HCT116 (cell line): ENCODE data around the gene ADGRV1. TPM values are rescaled to one million over a fixed set of nuclear protein-coding genes. Genes with fewer than 3 reads are reported as not detected.

ENCODE experiments used
- ATAC-seq: fragments of 200-7000 bp; cut with Tn5 transposase; 2 replicates; pipeline ENCODE4 v1.9.1; 2020; ENCODE audit warnings: mild to moderate bottlenecking, moderate library complexity
- BruUV-seq: library from RNA; stranded (reverse); fragments of 400-500 nt; replicated peaks from 2 replicates; lab custom pipeline; 2021; lab: Mats Ljungman, UMichigan
- CTCF ChIA-PET: fragments of 300-600 bp; sonication (Branson Sonifier 250); formaldehyde crosslinking; loops from one replicate; lab custom pipeline; 2021; ENCODE audit warnings: antibody characterized with exemption; lab: Charles Lee
- POLR2A ChIA-PET: fragments of 300-600, 350-600 bp; sonication (Branson Sonifier 250); formaldehyde crosslinking; loops from one replicate; lab custom pipeline; 2021; ENCODE audit warnings: antibody characterized with exemption; lab: Charles Lee
- RAD21 ChIA-PET, 2 experiments: fragments of 300-600 bp; sonication (Branson Sonifier 250); formaldehyde crosslinking; loops; one replicate each; lab custom pipeline; 2023; ENCODE audit warnings: low total read pairs in 2 of 2; ENCODE audit not compliant: uncharacterized antibody in 2 of 2, unreplicated experiment in 2 of 2, low non-redundant PET in 1 of 2; lab: Charles Lee
- DNase-seq: peaks from one replicate; pipeline ENCODE4 v3.0.0-alpha.2; 2010; ENCODE audit warnings: low read depth, low spot score
- H2AFZ ChIP-seq: fragments of 200-600 bp; shearing (Covaris generic), sonication (generic); 2 replicates; pipeline ENCODE4 v1.6.1; 2017; ENCODE audit warnings: low read depth, mixed run types, mixed read lengths, antibody characterized with exemption, low read length; ENCODE audit not compliant: poor library complexity, severe bottlenecking
- H3K27ac ChIP-seq: 2 replicates; pipeline ENCODE4 v1.5.1; 2012; ENCODE audit warnings: low read depth, low read length
- H3K27me3 ChIP-seq: fragments of 200-600 bp; sonication (generic); 2 replicates; pipeline ENCODE4 v1.6.1; 2016; ENCODE audit warnings: mixed run types, low read length, mixed read lengths; ENCODE audit not compliant: insufficient read depth
- H3K36me3 ChIP-seq, 2 experiments: fragments of 200-500 bp in 1 of 2; fragments of 200-600 bp in 1 of 2; sonication (Bioruptor generic) in 1 of 2; sonication (generic) in 1 of 2; 2 replicates each; pipeline versions ENCODE4 v1.5.1 to v1.6.1; 2014 to 2016; ENCODE audit warnings: low read length in 2 of 2, inconsistent platforms in 1 of 2, mixed read lengths in 1 of 2, mixed run types in 1 of 2; ENCODE audit not compliant: insufficient read depth in 2 of 2, control insufficient read depth in 1 of 2
- H3K4me1 ChIP-seq, 2 experiments: fragments of 200-600 bp in 1 of 2; sonication (generic) in 1 of 2; 2 replicates each; pipeline versions ENCODE4 v1.5.1 to v1.6.1; 2012 to 2017; ENCODE audit warnings: low read length in 2 of 2, inconsistent platforms in 1 of 2, mild to moderate bottlenecking in 1 of 2, mixed read lengths in 1 of 2, mixed run types in 1 of 2, moderate library complexity in 1 of 2; ENCODE audit not compliant: insufficient read depth in 2 of 2, control insufficient read depth in 1 of 2
- H3K4me2 ChIP-seq: fragments of 200-600 bp; sonication (generic); 2 replicates; pipeline ENCODE4 v1.6.1; 2017; ENCODE audit warnings: mixed run types, low read length, mixed read lengths
- H3K4me3 ChIP-seq, 2 experiments: fragments of 200-600 bp in 1 of 2; sonication (generic) in 1 of 2; replicated peaks in 1 of 2; 2 replicates each; pipeline ENCODE4 v1.5.1; 2011 to 2016; ENCODE audit warnings: low read length in 2 of 2, control low read depth in 1 of 2, low read depth in 1 of 2, mild to moderate bottlenecking in 1 of 2, mixed read lengths in 1 of 2, mixed run types in 1 of 2
- H3K79me2 ChIP-seq: fragments of 200-600 bp; sonication (generic); 2 replicates; pipeline ENCODE4 v1.6.1; 2017; ENCODE audit warnings: mild to moderate bottlenecking, mixed run types, low read length, moderate library complexity, mixed read lengths; ENCODE audit not compliant: insufficient read depth
- H3K9ac ChIP-seq: fragments of 200-600 bp; sonication (generic); 2 replicates; pipeline ENCODE4 v1.6.1; 2016; ENCODE audit warnings: low read length, mixed read lengths
- H3K9me2 ChIP-seq: fragments of 200-600 bp; sonication (generic), shearing (Covaris generic); 2 replicates; pipeline ENCODE4 v1.6.1; 2017; ENCODE audit warnings: mixed run types, mild to moderate bottlenecking, moderate library complexity; ENCODE audit not compliant: insufficient read depth
- H3K9me3 ChIP-seq, 2 experiments: fragments of 200-500 bp in 1 of 2; fragments of 200-600 bp in 1 of 2; sonication (Bioruptor generic) in 1 of 2; sonication (generic) in 1 of 2; 2 replicates each; pipeline ENCODE4 v1.6.1; 2014 to 2017; ENCODE audit warnings: low read length in 2 of 2, mixed read lengths in 2 of 2, inconsistent platforms in 1 of 2, low read depth in 1 of 2, mild to moderate bottlenecking in 1 of 2, mixed run types in 1 of 2, moderate library complexity in 1 of 2; ENCODE audit not compliant: control insufficient read depth in 1 of 2, insufficient read depth in 1 of 2
- H4K20me1 ChIP-seq: fragments of 200-600 bp; sonication (generic), shearing (Covaris generic); 2 replicates; pipeline ENCODE4 v1.6.1; 2017; ENCODE audit warnings: mixed run types, mild to moderate bottlenecking, moderate library complexity; ENCODE audit not compliant: insufficient read depth
- ATF3 ChIP-seq: IDR thresholded peaks from 2 replicates; pipeline ENCODE4 v1.6.1; 2012
- CBX3 ChIP-seq: IDR thresholded peaks from 2 replicates; pipeline ENCODE4 v1.6.1; 2012; ENCODE audit warnings: low read depth
- CEBPB ChIP-seq: IDR thresholded peaks from 2 replicates; pipeline ENCODE4 v1.6.1; 2012; ENCODE audit warnings: low read depth
- CTCF ChIP-seq, 3 experiments: fragments of 200-600 bp in 1 of 3; sonication (generic) in 1 of 3; IDR thresholded peaks in 2 of 3; conservative IDR thresholded peaks in 1 of 3; 2 replicates each; pipeline ENCODE4 v1.5.1; 2012 to 2017; ENCODE audit warnings: low read depth in 2 of 3, low read length in 2 of 3, antibody characterized with exemption in 1 of 3, borderline replicate concordance in 1 of 3, control low read depth in 1 of 3, mild to moderate bottlenecking in 1 of 3, mixed read lengths in 1 of 3, mixed run types in 1 of 3, moderate library complexity in 1 of 3; ENCODE audit not compliant: insufficient read depth in 1 of 3
- EGR1 ChIP-seq: IDR thresholded peaks from 2 replicates; pipeline ENCODE4 v1.6.1; 2012; ENCODE audit warnings: low read depth
- ELF1 ChIP-seq: IDR thresholded peaks from 2 replicates; pipeline ENCODE4 v1.6.1; 2012; ENCODE audit warnings: low read depth, borderline replicate concordance
- EZH2 ChIP-seq: fragments of 200-600 bp; sonication (generic); IDR thresholded peaks from 2 replicates; pipeline ENCODE4 v1.6.1; 2017; ENCODE audit warnings: antibody characterized with exemption, mixed run types
- EZH2phosphoT487 ChIP-seq: fragments of 200-600 bp; IDR thresholded peaks from 2 replicates; pipeline ENCODE4 v1.6.1; 2018; ENCODE audit warnings: antibody characterized with exemption, borderline replicate concordance
- FOSL1 ChIP-seq: IDR thresholded peaks from 2 replicates; pipeline ENCODE4 v1.6.1; 2012; ENCODE audit warnings: low read depth
- JUND ChIP-seq: IDR thresholded peaks from 2 replicates; pipeline ENCODE4 v1.6.1; 2012
- MAX ChIP-seq: IDR thresholded peaks from 2 replicates; pipeline ENCODE4 v1.6.1; 2012
- POLR2A ChIP-seq: IDR thresholded peaks from 2 replicates; pipeline ENCODE4 v1.7.0; 2011; ENCODE audit warnings: borderline replicate concordance; ENCODE audit not compliant: insufficient read depth, insufficient read length; ENCODE audit errors: extremely low read depth
- POLR2AphosphoS5 ChIP-seq: IDR thresholded peaks from 2 replicates; pipeline ENCODE4 v1.6.1; 2011; ENCODE audit warnings: mild to moderate bottlenecking, low read depth, low read length, moderate library complexity
- RAD21 ChIP-seq: IDR thresholded peaks from 2 replicates; pipeline ENCODE4 v1.6.1; 2012; ENCODE audit warnings: low read depth, mild to moderate bottlenecking
- REST ChIP-seq: IDR thresholded peaks from 2 replicates; pipeline ENCODE4 v1.6.1; 2012; ENCODE audit warnings: low read depth
- SRF ChIP-seq: IDR thresholded peaks from 2 replicates; pipeline ENCODE4 v1.6.1; 2012; ENCODE audit warnings: low read depth
- TCF7L2 ChIP-seq: IDR thresholded peaks from 2 replicates; pipeline ENCODE4 v1.7.0; 2011; ENCODE audit warnings: borderline replicate concordance, inconsistent platforms; ENCODE audit not compliant: insufficient read depth, insufficient read length; ENCODE audit errors: extremely low read depth
- ZBTB33 ChIP-seq: IDR thresholded peaks from 2 replicates; pipeline ENCODE4 v1.6.1; 2011; ENCODE audit warnings: mild to moderate bottlenecking, low read length, moderate library complexity; ENCODE audit not compliant: insufficient replicate concordance; ENCODE audit errors: extremely low read depth
- ZFX ChIP-seq: fragments of 450-650 bp; IDR thresholded peaks from 2 replicates; pipeline ENCODE4 v1.6.1; 2017
- intact Hi-C: fragments of 100-400 bp; cut with micrococcal nuclease; formaldehyde crosslinking; loops from 2 replicates; pipeline ENCODE4 v1.10.0; 2022
- total RNA-seq: library from RNA; stranded (reverse); gene quantifications from one replicate; pipeline ENCODE4 v1.2.1, GENCODE V29; 2021; ENCODE audit not compliant: unreplicated experiment

ADGRV1 gene
- total RNA-seq, 1 experiment from 2014 or later, result 6.0 TPM

- POLR2A ChIA-PET, result no interaction called here
Observed at GRCh38 chr5:90933298-90933697, 374.7 kb downstream of the ADGRV1 start.

More at GRCh38 chr5:90933298-90933697, 374.7 kb downstream of the ADGRV1 start:
- no peaks in the 10 kb centered on the region for H3K36me3 ChIP-seq
- RAD21 ChIA-PET, result no interaction called here
- H3K4me3 ChIP-seq, result no peak overlapping the region
- no peak for ATAC-seq
- intact Hi-C loops, result loop anchor here (2.0 to 10.0 kb wide), 3 partner anchors 284 to 486 kb away; partner anchors contain the start of gene ARRDC3
- H3K79me2 ChIP-seq, result no peaks in the 10 kb centered on the region
- H3K9ac ChIP-seq, result no peak overlapping the region
- no peak for TF ChIP-seq EGR1
- no peak for TF ChIP-seq ELF1
- no peak for TF ChIP-seq ZBTB33
- no peak for TF ChIP-seq POLR2A
- no peak for TF ChIP-seq POLR2AphosphoS5
- TF ChIP-seq ATF3, result no peak
- TF ChIP-seq EZH2phosphoT487, result no peak
- TF ChIP-seq ZFX, result no peak
- no peak for TF ChIP-seq EZH2
- TF ChIP-seq REST, result no peak
- TF ChIP-seq FOSL1, result no peak
- no peak for TF ChIP-seq CTCF (IDR thresholded peaks at IDR 0.05 in 2 of 3, conservative IDR thresholded peaks at IDR 0.05 in 1 of 3; ENCODE audit: borderline replicate concordance in 1 of 3, insufficient read depth in 1 of 3, low read depth in 2 of 3, low read length in 2 of 3)
- no peak for TF ChIP-seq CEBPB
- no peak for TF ChIP-seq TCF7L2
- TF ChIP-seq JUND, result no peak
- TF ChIP-seq RAD21, result no peak
- no peak for TF ChIP-seq MAX
- no peak for TF ChIP-seq SRF
- TF ChIP-seq CBX3, result no peak
- TF ChIP-seq, all 23 proteins: peak for 0
- no peak for DNase-seq
- H3K9me3 ChIP-seq, result no peaks in the 10 kb centered on the region
- H3K27me3 ChIP-seq, result no peaks in the 10 kb centered on the region
- H3K4me2 ChIP-seq, result no peak overlapping the region
- no peaks in the 10 kb centered on the region for H3K4me1 ChIP-seq
- no peaks in the 10 kb centered on the region for H4K20me1 ChIP-seq
- CTCF ChIA-PET, result interaction anchor here (2.0 to 2.6 kb wide), 2 partner anchors 451 to 486 kb away, joined by 14 to 21 read pairs; partner anchors contain the start of gene ARRDC3
- no TSS peak for BruUV-seq
- no peak overlapping the region for H3K27ac ChIP-seq
- H2AFZ ChIP-seq, result no peak overlapping the region
- H3K9me2 ChIP-seq, result no peaks in the 10 kb centered on the region
